CD14-positive monocyte (primary cell): ENCODE data around the gene MOB3A. TPM values are rescaled to one million over a fixed set of nuclear protein-coding genes. Genes with fewer than 3 reads are reported as not detected.

Experiments
- DNase-seq, 3 donors: peaks; one replicate each; pipeline ENCODE4 v3.0.0-alpha.2; 2011 to 2022
- H2AFZ ChIP-seq: 2 replicates; pipeline ENCODE4 v1.6.0; 2012; ENCODE audit warnings: mild to moderate bottlenecking, low read depth, low read length, inconsistent platforms; ENCODE audit not compliant: insufficient read depth, poor library complexity, severe bottlenecking
- H3K27ac ChIP-seq, 2 donors: 1 replicate in 1 of 2; 2 replicates in 1 of 2; pipeline ENCODE4 v1.5.1; 2012 to 2013; ENCODE audit warnings: low read length in 2 of 2, control low read depth in 1 of 2, inconsistent platforms in 1 of 2, low read depth in 1 of 2, mild to moderate bottlenecking in 1 of 2
- H3K27me3 ChIP-seq, 2 donors: one replicate each; pipeline versions ENCODE4 v1.6.0 to v1.6.1; 2011 to 2013; ENCODE audit warnings: low read length in 2 of 2; ENCODE audit not compliant: control insufficient read depth in 2 of 2, insufficient read depth in 2 of 2
- H3K36me3 ChIP-seq, 2 donors: replicated peaks in 1 of 2; 1 replicate in 1 of 2; 2 replicates in 1 of 2; pipeline versions ENCODE4 v1.5.1 to v1.6.1; 2012 to 2013; ENCODE audit warnings: low read length in 2 of 2, control low read depth in 1 of 2, inconsistent platforms in 1 of 2, mild to moderate bottlenecking in 1 of 2; ENCODE audit not compliant: insufficient read depth in 2 of 2, control insufficient read depth in 1 of 2
- H3K4me1 ChIP-seq, 2 donors: 1 replicate in 1 of 2; 2 replicates in 1 of 2; pipeline versions ENCODE4 v1.5.1 to v1.6.1; 2012 to 2013; ENCODE audit warnings: low read length in 2 of 2, control low read depth in 1 of 2, inconsistent platforms in 1 of 2, mild to moderate bottlenecking in 1 of 2, moderate library complexity in 1 of 2; ENCODE audit not compliant: insufficient read depth in 2 of 2, control insufficient read depth in 1 of 2
- H3K4me2 ChIP-seq: replicated peaks from 2 replicates; pipeline ENCODE3; 2012; ENCODE audit warnings: low read length, moderate library complexity, mild to moderate bottlenecking; ENCODE audit not compliant: poor library complexity, severe bottlenecking; ENCODE audit errors: extremely low read depth
- H3K4me3 ChIP-seq, 3 experiments: fragments of 200-600 bp in 1 of 3; sonication (generic) in 1 of 3; replicated peaks in 1 of 3; 1 replicate in 2 of 3; 2 replicates in 1 of 3; pipeline ENCODE4 v1.5.1; 2011 to 2013; ENCODE audit warnings: low read length in 3 of 3, mild to moderate bottlenecking in 3 of 3, control low read depth in 2 of 3, low read depth in 2 of 3, inconsistent platforms in 1 of 3, moderate library complexity in 1 of 3
- H3K79me2 ChIP-seq: 2 replicates; pipeline ENCODE4 v1.6.0; 2012; ENCODE audit warnings: mild to moderate bottlenecking, control low read depth, inconsistent platforms, low read length, moderate library complexity; ENCODE audit not compliant: insufficient read depth
- H3K9ac ChIP-seq: 2 replicates; pipeline ENCODE4 v1.6.0; 2017; ENCODE audit warnings: low read length, mild to moderate bottlenecking; ENCODE audit not compliant: insufficient read depth, poor library complexity, severe bottlenecking
- H3K9me3 ChIP-seq, 2 donors: replicated peaks in 1 of 2; 1 replicate in 1 of 2; 2 replicates in 1 of 2; pipeline versions ENCODE4 v1.5.1 to v1.6.1; 2012 to 2013; ENCODE audit warnings: low read length in 2 of 2, control low read depth in 1 of 2; ENCODE audit not compliant: control insufficient read depth in 1 of 2, insufficient read depth in 1 of 2
- H4K20me1 ChIP-seq: 2 replicates; pipeline ENCODE4 v1.6.0; 2012; ENCODE audit warnings: mild to moderate bottlenecking, low read length, control low read depth, moderate library complexity; ENCODE audit not compliant: insufficient read depth
- H3K27ac Mint-ChIP-seq, 7 donors: one replicate each; pipeline ENCODE4 v1.8.0; 2020; ENCODE audit warnings: mild to moderate bottlenecking in 7 of 7, mixed read lengths in 7 of 7, moderate library complexity in 6 of 7, inconsistent platforms in 2 of 7
- H3K27me3 Mint-ChIP-seq, 3 donors: one replicate each; pipeline ENCODE4 v1.8.0; 2021 to 2022; ENCODE audit warnings: low read depth in 3 of 3, mild to moderate bottlenecking in 3 of 3, mixed read lengths in 3 of 3, moderate library complexity in 3 of 3, inconsistent platforms in 1 of 3
- H3K36me3 Mint-ChIP-seq, 2 donors: one replicate each; pipeline ENCODE4 v1.8.0; 2020; ENCODE audit warnings: mixed read lengths in 2 of 2, inconsistent platforms in 1 of 2, mild to moderate bottlenecking in 1 of 2
- H3K4me1 Mint-ChIP-seq: one replicate; pipeline ENCODE4 v1.8.0; 2020; ENCODE audit warnings: mild to moderate bottlenecking, mixed read lengths
- H3K4me3 Mint-ChIP-seq, 2 donors: one replicate each; pipeline ENCODE4 v1.8.0; 2020; ENCODE audit warnings: mild to moderate bottlenecking in 2 of 2, mixed read lengths in 2 of 2, moderate library complexity in 1 of 2
- H3K9me3 Mint-ChIP-seq, 7 donors: one replicate each; pipeline ENCODE4 v1.8.0; 2020 to 2022; ENCODE audit warnings: mixed read lengths in 7 of 7, mild to moderate bottlenecking in 6 of 7, moderate library complexity in 6 of 7, inconsistent platforms in 2 of 7
- WGBS: methylation state at CpG from one replicate; pipeline ENCODE4 v1.1.5; 2013; ENCODE audit warnings: missing lambda C conversion rate; ENCODE audit not compliant: insufficient coverage; 5-methylcytosine and 5-hydroxymethylcytosine counted together
- intact Hi-C, 2 donors: fragments of 100-400 bp; cut with micrococcal nuclease; formaldehyde crosslinking; loops; one replicate each; pipeline versions ENCODE4 v1.15.0 to v1.15.1; 2023
- polyA plus RNA-seq, 3 donors: library from polyadenylated mRNA; depleted of rRNA in 1 of 3; unstranded in 2 of 3; stranded (reverse) in 1 of 3; fragments of 300-500 nt in 2 of 3; fragments of >200 nt in 1 of 3; fragmentation: Illumina TruSeq in 2 of 3; gene quantifications; 1 replicate in 2 of 3; 2 replicates in 1 of 3; pipeline ENCODE4 v1.2.3, GENCODE V29; 2012 to 2021
- TF ChIP-seq, protein P1 (sequence below): fragments of 200-600 bp; IDR thresholded peaks from one replicate; pipeline ENCODE4 v1.8.0; 2022; ENCODE audit warnings: antibody characterized with exemption, mild to moderate bottlenecking

MOB3A gene
- polyA plus RNA-seq, 3 donors, result 60.5 to 179 (median 96.3) TPM

DNA sequence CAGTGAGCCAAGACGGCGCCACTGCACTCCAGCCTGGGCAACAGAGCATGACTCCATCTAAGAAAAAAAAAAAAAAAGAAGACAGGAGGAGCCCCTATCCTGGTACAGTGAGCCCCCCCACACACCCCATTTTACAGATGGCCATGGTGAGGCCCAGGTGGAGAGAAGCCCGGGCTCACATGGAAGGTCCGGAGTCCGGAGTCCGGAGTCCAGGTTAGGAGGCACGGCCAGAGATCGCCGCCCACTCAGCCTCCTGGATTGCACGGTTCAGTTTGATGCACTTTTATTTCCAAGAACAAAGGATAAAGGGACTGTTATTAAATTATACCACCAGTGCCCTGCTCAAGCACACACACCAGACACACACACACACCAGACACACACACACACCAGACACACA is 69.4 kb downstream of the MOB3A start:
- no peak overlapping the region for H3K27ac Mint-ChIP-seq

DNA sequence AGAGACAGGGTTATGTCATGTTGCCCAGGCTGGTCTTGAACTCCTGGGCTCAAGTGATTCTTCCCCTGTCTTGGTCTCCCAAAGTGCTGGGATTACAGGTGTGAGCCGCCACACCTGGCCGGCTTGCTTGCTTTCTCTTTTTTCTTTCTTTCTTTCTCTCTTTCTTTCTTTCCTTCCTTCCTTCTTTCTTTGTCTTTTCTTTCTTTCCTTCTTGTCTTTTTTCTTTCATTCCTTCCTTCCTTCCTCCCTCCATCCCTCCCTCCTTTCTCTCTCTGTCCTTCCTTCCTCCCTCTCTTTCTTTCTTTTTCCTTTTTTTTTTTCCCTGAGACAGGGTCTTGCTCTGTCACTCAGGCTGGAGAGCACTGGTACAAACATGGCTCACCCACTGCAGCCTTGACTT is 73.8 kb downstream of the MOB3A start:
- 94% methylated on average over 2 of the region's 2 CpGs for WGBS
- H3K4me2 ChIP-seq, result no peak overlapping the region
- peaks cover 2 to 18% (median 2%) of the 10 kb centered on the region in 3 donors for H3K27me3 Mint-ChIP-seq
- peaks cover 6 to 10% of the 10 kb centered on the region in 2 donors for H3K4me1 ChIP-seq
- intact Hi-C loops, result no loop called here
- H3K27ac ChIP-seq, result no peak overlapping the region
- H3K36me3 Mint-ChIP-seq, result peaks cover 1 to 6% of the 10 kb centered on the region in 2 donors
- H3K4me3 ChIP-seq, result no peak overlapping the region
- H4K20me1 ChIP-seq, result no peaks in the 10 kb centered on the region
- H3K4me1 Mint-ChIP-seq, result peaks cover 11% of the 10 kb centered on the region
- H3K9ac ChIP-seq, result no peak overlapping the region
- no peaks in the 10 kb centered on the region for H3K36me3 ChIP-seq
- no peak overlapping the region for H3K4me3 Mint-ChIP-seq
- peaks cover 0 to 5% of the 10 kb centered on the region in 2 donors for H3K9me3 ChIP-seq
- H3K9me3 Mint-ChIP-seq, result peaks cover 0 to 11% (median 9%) of the 10 kb centered on the region in 7 donors
- peak overlapping the region in 2 of 7 donors; percentile 26 to 66 for H3K27ac Mint-ChIP-seq
- DNase-seq, result no peak
- no peaks in the 10 kb centered on the region for H3K27me3 ChIP-seq
- H3K79me2 ChIP-seq, result no peaks in the 10 kb centered on the region
- TF ChIP-seq, protein P1, sequence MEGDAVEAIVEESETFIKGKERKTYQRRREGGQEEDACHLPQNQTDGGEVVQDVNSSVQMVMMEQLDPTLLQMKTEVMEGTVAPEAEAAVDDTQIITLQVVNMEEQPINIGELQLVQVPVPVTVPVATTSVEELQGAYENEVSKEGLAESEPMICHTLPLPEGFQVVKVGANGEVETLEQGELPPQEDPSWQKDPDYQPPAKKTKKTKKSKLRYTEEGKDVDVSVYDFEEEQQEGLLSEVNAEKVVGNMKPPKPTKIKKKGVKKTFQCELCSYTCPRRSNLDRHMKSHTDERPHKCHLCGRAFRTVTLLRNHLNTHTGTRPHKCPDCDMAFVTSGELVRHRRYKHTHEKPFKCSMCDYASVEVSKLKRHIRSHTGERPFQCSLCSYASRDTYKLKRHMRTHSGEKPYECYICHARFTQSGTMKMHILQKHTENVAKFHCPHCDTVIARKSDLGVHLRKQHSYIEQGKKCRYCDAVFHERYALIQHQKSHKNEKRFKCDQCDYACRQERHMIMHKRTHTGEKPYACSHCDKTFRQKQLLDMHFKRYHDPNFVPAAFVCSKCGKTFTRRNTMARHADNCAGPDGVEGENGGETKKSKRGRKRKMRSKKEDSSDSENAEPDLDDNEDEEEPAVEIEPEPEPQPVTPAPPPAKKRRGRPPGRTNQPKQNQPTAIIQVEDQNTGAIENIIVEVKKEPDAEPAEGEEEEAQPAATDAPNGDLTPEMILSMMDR, result no peak
- no peak overlapping the region for H2AFZ ChIP-seq

More for the DNA sequence above, 69.4 kb downstream of the MOB3A start:
- Histone ChIP-seq H3K36me3 (no peaks in the 10 kb centered on the region), H4K20me1 (no peaks in the 10 kb centered on the region), H2AFZ (no peak overlapping the region), H3K4me2 (no peak overlapping the region), H3K9me3 (peaks cover 0 to 5% of the 10 kb centered on the region in 2 donors), H3K27ac (no peak overlapping the region), H3K79me2 (no peaks in the 10 kb centered on the region), H3K4me1 (peaks cover 21 to 30% of the 10 kb centered on the region in 2 donors), H3K4me3 (no peak overlapping the region), H3K9ac (no peak overlapping the region), H3K27me3 (no peaks in the 10 kb centered on the region)
- Mint-ChIP-seq H3K36me3 (peaks cover 1 to 6% of the 10 kb centered on the region in 2 donors), H3K4me3 (no peak overlapping the region), H3K4me1 (peaks cover 23% of the 10 kb centered on the region), H3K9me3 (peaks cover 0 to 11% (median 9%) of the 10 kb centered on the region in 7 donors), H3K27me3 (peaks cover 2 to 11% (median 6%) of the 10 kb centered on the region in 3 donors)
- intact Hi-C loops, result no loop called here
- TF ChIP-seq, protein P1, result no peak
- 93% methylated on average over 6 of the region's 10 CpGs for WGBS
- DNase-seq, result no peak
